ENCODE measurements around the gene RICTOR. TPM values are rescaled to one million over a fixed set of nuclear protein-coding genes. Genes with fewer than 3 reads are reported as not detected.

Gene RICTOR
- total and polyA plus RNA-seq, 2 donors (not counting 3 experiments of a cell fraction or from before 2014, with no cell fraction given) = 9.2 to 38.0 TPM

GRCh38 chr5:39080597-39081204 lies 6.5 kb upstream of the RICTOR start:
- Histone ChIP-seq H2AFZ (ENCODE audit: low read depth, low read length) (no peak overlapping the region), H3K4me2 (ENCODE audit: insufficient read depth, low read length) (peak overlapping the region; percentile 39), H4K20me1 (replicated peaks; ENCODE audit: control insufficient read depth, extremely low read depth, insufficient read depth, low read length) (no peaks in the 10 kb centered on the region), H3K27me3 (ENCODE audit: control insufficient read depth in 2 of 2, insufficient read depth in 2 of 2, low read length in 2 of 2) (no peaks in the 10 kb centered on the region), H3K4me1 (ENCODE audit: control insufficient read depth, extremely low read depth, insufficient read depth, low read length) (peaks cover 28% of the 10 kb centered on the region), H3K27ac (ENCODE audit: insufficient read depth, low read depth, low read length) (peak overlapping the region; percentile 47), H3K9me3 (replicated peaks; ENCODE audit: control insufficient read depth, insufficient read depth, low read length) (no peaks in the 10 kb centered on the region), H3K36me3 (ENCODE audit: control insufficient read depth in 2 of 2, extremely low read depth in 1 of 2, insufficient read depth in 2 of 2, low read length in 2 of 2) (no peaks in the 10 kb centered on the region), H3K4me3 (replicated peaks in 1 of 3; ENCODE audit: insufficient read depth in 1 of 3, low read depth in 1 of 3, low read length in 3 of 3) (no peak overlapping the region), H3K79me2 (ENCODE audit: control insufficient read depth, insufficient read depth, low read length) (no peaks in the 10 kb centered on the region), H3K9me1 (replicated peaks; ENCODE audit: control insufficient read depth, extremely low read depth, insufficient read depth, low read length) (no peaks in the 10 kb centered on the region), H3K9ac (replicated peaks; ENCODE audit: extremely low read depth, insufficient read depth, low read length) (no peak overlapping the region)
- intact Hi-C loops (cut with micrococcal nuclease) (loop anchor here (1.0 kb wide), 1 partner anchor 12 kb away; no protein-coding TSS in a partner anchor), dilution Hi-C loops (cut with MboI; ENCODE audit: extremely low pct_ligation_motif_present, low sequenced_read_pairs) (no loop called here)
- no peak for TF ChIP-seq MAX (IDR thresholded peaks at IDR 0.05; ENCODE audit: insufficient read depth, insufficient read length)
- TF ChIP-seq CTCF (IDR thresholded peaks at IDR 0.05; ENCODE audit: extremely low read depth in 1 of 2, insufficient read depth in 1 of 2, low read depth in 1 of 2, low read length in 2 of 2) = peak; percentile 72 to 74
- ChIA-PET POLR2A (interaction anchor here (1.0 kb wide), 1 partner anchor 40 kb away, joined by 5 read pairs; no protein-coding TSS in a partner anchor), CTCF (interaction anchor here (0.6 to 3.2 kb wide), 54 partner anchors 8 to 1235 kb away, joined by 3 to 38 read pairs (median 4); partner anchors contain the start of gene DAB2)
- peak; percentile 73 for DNase-seq (ENCODE audit: low read depth, low spot score)
- BruUV-seq (replicated peaks) = no TSS peak
- FAIRE-seq = no peak

- Histone ChIP-seq H3K4me3 (replicated peaks in 1 of 3; ENCODE audit: insufficient read depth in 1 of 3, low read depth in 1 of 3, low read length in 3 of 3) (no peak overlapping the region), H3K27ac (ENCODE audit: insufficient read depth, low read depth, low read length) (peak overlapping the region; percentile 47), H4K20me1 (replicated peaks; ENCODE audit: control insufficient read depth, extremely low read depth, insufficient read depth, low read length) (no peaks in the 10 kb centered on the region), H3K27me3 (ENCODE audit: control insufficient read depth in 2 of 2, insufficient read depth in 2 of 2, low read length in 2 of 2) (no peaks in the 10 kb centered on the region), H3K36me3 (ENCODE audit: control insufficient read depth in 2 of 2, extremely low read depth in 1 of 2, insufficient read depth in 2 of 2, low read length in 2 of 2) (no peaks in the 10 kb centered on the region), H3K9me1 (replicated peaks; ENCODE audit: control insufficient read depth, extremely low read depth, insufficient read depth, low read length) (no peaks in the 10 kb centered on the region), H3K9ac (replicated peaks; ENCODE audit: extremely low read depth, insufficient read depth, low read length) (no peak overlapping the region), H3K9me3 (replicated peaks; ENCODE audit: control insufficient read depth, insufficient read depth, low read length) (no peaks in the 10 kb centered on the region), H3K4me1 (ENCODE audit: control insufficient read depth, extremely low read depth, insufficient read depth, low read length) (peaks cover 30% of the 10 kb centered on the region), H2AFZ (ENCODE audit: low read depth, low read length) (no peak overlapping the region), H3K4me2 (ENCODE audit: insufficient read depth, low read length) (peak overlapping the region; percentile 39), H3K79me2 (ENCODE audit: control insufficient read depth, insufficient read depth, low read length) (no peaks in the 10 kb centered on the region)
- intact Hi-C loops (cut with micrococcal nuclease) (loop anchor here (1.0 kb wide), 1 partner anchor 12 kb away; no protein-coding TSS in a partner anchor), dilution Hi-C loops (cut with MboI; ENCODE audit: extremely low pct_ligation_motif_present, low sequenced_read_pairs) (no loop called here)
- peak; percentile 28 for DNase-seq (ENCODE audit: low read depth, low spot score)
- FAIRE-seq = no peak
- BruUV-seq (replicated peaks) = no TSS peak
- ChIA-PET CTCF (interaction anchor here (0.6 to 3.2 kb wide), 38 partner anchors 8 to 1235 kb away, joined by 3 to 38 read pairs (median 4); partner anchors contain the start of gene DAB2), POLR2A (interaction anchor here (1.0 kb wide), 1 partner anchor 41 kb away, joined by 5 read pairs; no protein-coding TSS in a partner anchor)
- TF ChIP-seq CTCF (IDR thresholded peaks at IDR 0.05; ENCODE audit: extremely low read depth in 1 of 2, insufficient read depth in 1 of 2, low read depth in 1 of 2, low read length in 2 of 2) (no peak), FOS (IDR thresholded peaks at IDR 0.05; ENCODE audit: borderline replicate concordance, insufficient read depth, low read length) (peak; percentile 45)
Observed at GRCh38 chr5:39080168-39080567, 6.0 kb upstream of the RICTOR start.
